Activated gamma-delta T cell treated with anti-CD3 and anti-CD28 coated beads, Interleukin-2, amount 50 U/mL, for 16 hours (primary cell): ENCODE results near the gene C11orf98.
"Not testable (repeated sequence)": the region's sequence is repeated elsewhere in the genome, so short reads cannot be mapped to it uniquely, and the experiment has no call there.

Source experiments
- DNase-seq: peaks from one replicate; pipeline ENCODE4 v3.0.0-alpha.2; 2020; ENCODE audit warnings: low read depth

The C11orf98 gene

GRCh38 chr11:62650283-62650682 is 14.7 kb downstream of the C11orf98 start:
- DNase-seq, result not testable (repeated sequence)

- no peak for DNase-seq
These were observed 15.5 kb downstream of the C11orf98 start for GRCh38 chr11:62649486-62649885.

- no peak for DNase-seq
These were observed 16.0 kb downstream of the C11orf98 start for GRCh38 chr11:62648967-62649364.

- DNase-seq, result no peak
These were observed 16.6 kb downstream of the C11orf98 start for GRCh38 chr11:62648185-62648966.

GRCh38 chr11:62647609-62648005 is 17.4 kb downstream of the C11orf98 start:
- no peak for DNase-seq

GRCh38 chr11:62646825-62647608 is 18.0 kb downstream of the C11orf98 start:
- no peak for DNase-seq

GRCh38 chr11:62645946-62646824 is 18.8 kb downstream of the C11orf98 start, which contains the start of gene GANAB:
TSS of gene GANAB (minus strand) at chr11:62646613. CDS start at chr11:62646599, 14 bp downstream.
- peak; percentile 99 for DNase-seq

- no peak for DNase-seq
These were observed 19.4 kb downstream of the C11orf98 start for GRCh38 chr11:62645671-62645945.

- DNase-seq, result no peak
These were observed 20.8 kb downstream of the C11orf98 start for GRCh38 chr11:62644220-62644619.

- no peak for DNase-seq
These were observed 32.5 kb downstream of the C11orf98 start for GRCh38 chr11:62632492-62632891.

- DNase-seq, result no peak
These were observed 37.3 kb downstream of the C11orf98 start for GRCh38 chr11:62627713-62628112.

- no peak for DNase-seq
These were observed 42.4 kb downstream of the C11orf98 start for GRCh38 chr11:62622476-62623089.

- DNase-seq, result peak; percentile 96
These were observed 43.2 kb downstream of the C11orf98 start, which contains the start of gene B3GAT3 for GRCh38 chr11:62621567-62622470. TSS of gene B3GAT3 (minus strand) at chr11:62621986. CDS start at chr11:62621947, 39 bp downstream.

GRCh38 chr11:62621027-62621566 is 43.9 kb downstream of the C11orf98 start:
- DNase-seq, result no peak

GRCh38 chr11:62616957-62617356 is 48.1 kb downstream of the C11orf98 start:
- DNase-seq, result not testable (repeated sequence)

- DNase-seq, result no peak
These were observed 49.5 kb downstream of the C11orf98 start for GRCh38 chr11:62615521-62615920.

GRCh38 chr11:62614275-62614674 is 50.7 kb downstream of the C11orf98 start:
- DNase-seq, result no peak

- DNase-seq, result no peak
These were observed 51.7 kb downstream of the C11orf98 start for GRCh38 chr11:62613291-62613778.
